GM21619 (cell line): ENCODE results near the gene KRTAP4-12.
"Not testable (repeated sequence)": the region's sequence is repeated elsewhere in the genome, so short reads cannot be mapped to it uniquely, and the experiment has no call there.

Source experiments
- ATAC-seq: cut with Tn5 transposase; IDR thresholded peaks from one replicate; pipeline ENCODE4 v1.9.1; 2021; ENCODE audit not compliant: unreplicated experiment

Gene KRTAP4-12

GRCh38 chr17:41098042-41098441, 25.9 kb downstream of the KRTAP4-12 start, which contains the start of gene KRTAP4-8:
KRTAP4-8 (minus strand) TSS chr17:41098142; CDS start chr17:41098084, 58 bp downstream.
- no peak for ATAC-seq

DNA sequence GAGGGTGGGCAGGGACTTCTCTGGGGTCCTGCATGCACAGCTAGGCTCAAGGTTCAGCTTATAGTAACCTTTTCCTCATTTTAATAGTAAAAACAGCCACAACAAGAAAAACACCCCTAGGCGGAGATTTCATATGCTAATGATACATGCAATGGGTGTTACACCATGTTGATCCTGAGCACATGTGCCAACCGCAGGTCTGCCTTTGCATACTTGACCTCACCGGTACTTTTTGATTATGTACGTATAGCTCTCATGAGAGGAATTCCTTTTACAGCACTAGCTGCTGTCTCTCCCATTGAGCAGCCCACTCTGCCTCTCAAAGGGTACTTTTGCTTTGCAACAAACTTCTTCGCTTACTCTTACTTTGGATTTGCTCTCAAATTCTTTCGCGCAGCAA, 27.9 kb downstream of the KRTAP4-12 start:
- no peak for ATAC-seq

- not testable (repeated sequence) for ATAC-seq
Observed at GRCh38 chr17:41088760-41089352, 35.1 kb downstream of the KRTAP4-12 start.

- ATAC-seq = not testable (repeated sequence)
Observed at GRCh38 chr17:41084100-41084856, 39.7 kb downstream of the KRTAP4-12 start, which contains the start of gene KRTAP4-7. KRTAP4-7 (plus strand) TSS chr17:41084150; CDS start chr17:41084207, 57 bp downstream.

DNA sequence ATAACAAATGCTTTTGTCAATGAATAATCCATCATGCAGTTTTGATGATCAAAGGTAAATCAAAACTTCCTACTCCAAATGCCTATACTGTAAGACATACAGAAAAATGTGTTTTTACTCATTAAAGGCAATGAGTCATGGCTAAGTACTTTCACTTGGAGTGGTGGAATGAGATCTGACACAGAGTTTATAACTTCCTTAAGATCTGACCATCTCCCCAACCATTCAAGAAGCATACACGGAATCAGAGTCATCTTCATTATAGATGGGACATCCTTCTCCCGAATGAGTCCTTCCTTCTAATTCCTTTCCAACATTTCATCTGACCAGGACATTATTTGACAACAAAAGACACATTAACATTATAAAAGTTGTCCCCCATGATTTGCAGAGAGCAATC, 40.6 kb downstream of the KRTAP4-12 start:
- not testable (repeated sequence) for ATAC-seq

DNA sequence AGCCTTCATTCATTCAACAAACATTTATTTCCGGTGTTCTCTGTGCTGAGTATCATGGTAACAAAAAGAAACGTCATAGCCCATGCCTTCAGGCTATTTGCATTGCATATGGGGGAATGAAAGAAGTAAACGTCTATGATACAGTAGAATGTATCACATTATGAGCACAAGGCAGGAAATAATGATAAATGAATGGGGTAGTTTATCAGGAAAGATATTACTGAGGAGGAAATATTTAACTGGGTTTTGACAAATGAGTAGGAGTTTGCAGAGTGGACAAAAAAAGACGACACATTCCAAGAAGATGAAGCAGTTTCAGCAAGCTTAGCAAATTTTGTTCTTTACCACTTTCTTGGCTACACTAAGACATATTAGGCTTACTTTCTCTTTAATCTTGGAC, 41.4 kb downstream of the KRTAP4-12 start:
- no peak for ATAC-seq

DNA sequence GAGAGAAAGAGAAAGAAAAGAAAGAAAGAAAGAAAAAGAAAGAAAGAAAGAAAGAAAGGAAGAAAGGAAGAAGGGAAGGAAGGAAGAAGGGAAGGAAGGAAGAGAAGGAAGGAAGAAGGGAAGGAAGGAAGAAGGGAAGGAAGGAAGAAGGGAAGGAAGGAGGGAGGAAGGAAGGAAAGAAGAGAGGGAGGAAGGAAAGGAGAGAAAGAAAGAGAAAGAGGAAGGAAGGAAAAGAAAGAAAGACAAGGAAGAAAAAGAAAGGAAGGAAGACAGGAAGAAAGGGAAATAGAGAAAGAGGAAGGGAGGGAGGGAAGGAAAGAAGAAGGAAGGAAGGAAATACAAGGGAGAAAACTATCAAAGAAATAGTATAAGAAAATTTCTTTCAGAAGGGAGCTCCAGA, 47.2 kb downstream of the KRTAP4-12 start:
- ATAC-seq = no peak

GRCh38 chr17:41073676-41074075, 50.3 kb downstream of the KRTAP4-12 start:
- no peak for ATAC-seq
